Right lobe of liver (tissue), 4 donors: Measurements from ENCODE around the gene CDH13.

Experiments
- CTCF ChIP-seq, 4 donors: fragments of 200-600 bp in 3 of 4; fragments of 450-650 bp in 1 of 4; IDR thresholded peaks; one replicate each; pipeline versions ENCODE4 v1.5.1 to v1.8.0; 2016 to 2022; ENCODE audit warnings: antibody characterized with exemption in 4 of 4, mild to moderate bottlenecking in 2 of 4
- POLR2A ChIP-seq: fragments of 450-650 bp; IDR thresholded peaks from one replicate; pipeline ENCODE4 v1.6.1; 2017; ENCODE audit warnings: antibody characterized with exemption, mild to moderate bottlenecking
- donor health status: DM: no; HTN: no; CAD: no.
- donor health status: DM: no; HTN: no; CAD: no.
- donor health status: DM: no; HTN: yes; CAD: no.

- no peak for TF ChIP-seq POLR2A
- no peak for TF ChIP-seq CTCF (IDR thresholded peaks at IDR 0.05)
These were observed 104.1 kb downstream of the CDH13 start for GRCh38 chr16:82730901-82731300.
